Right lobe of liver (tissue), 4 donors: Measurements from ENCODE around the gene CST11.

Experiments
- POLR2A ChIP-seq: fragments of 450-650 bp; IDR thresholded peaks from one replicate; pipeline ENCODE4 v1.6.1; 2017; ENCODE audit warnings: antibody characterized with exemption, mild to moderate bottlenecking
- TF ChIP-seq, protein P1 (sequence below), 4 donors: fragments of 200-600 bp in 3 of 4; fragments of 450-650 bp in 1 of 4; IDR thresholded peaks; one replicate each; pipeline versions ENCODE4 v1.5.1 to v1.8.0; 2016 to 2022; ENCODE audit warnings: antibody characterized with exemption in 4 of 4, mild to moderate bottlenecking in 2 of 4
- donor health status: DM: no; HTN: no; CAD: no.
- donor health status: DM: no; HTN: no; CAD: no.
- donor health status: DM: no; HTN: yes; CAD: no.

DNA sequence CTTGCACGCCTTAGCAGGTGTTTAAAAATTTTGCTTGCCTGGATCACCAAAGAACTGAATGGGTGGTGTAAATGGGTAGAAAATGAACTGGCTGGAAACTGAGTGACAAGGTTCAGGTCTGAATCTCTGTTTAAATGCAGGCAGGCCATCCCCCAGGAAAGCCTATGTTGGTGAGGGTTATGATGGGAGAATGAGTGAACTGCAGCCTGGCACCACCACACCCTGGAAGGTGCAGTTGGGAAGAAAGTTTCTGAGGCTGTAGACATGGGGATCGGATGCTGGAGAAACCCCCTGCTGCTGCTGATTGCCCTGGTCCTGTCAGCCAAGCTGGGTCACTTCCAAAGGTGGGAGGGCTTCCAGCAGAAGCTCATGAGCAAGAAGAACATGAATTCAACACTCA lies 12.7 kb downstream of the CST11 start:
- TF ChIP-seq, protein P1, sequence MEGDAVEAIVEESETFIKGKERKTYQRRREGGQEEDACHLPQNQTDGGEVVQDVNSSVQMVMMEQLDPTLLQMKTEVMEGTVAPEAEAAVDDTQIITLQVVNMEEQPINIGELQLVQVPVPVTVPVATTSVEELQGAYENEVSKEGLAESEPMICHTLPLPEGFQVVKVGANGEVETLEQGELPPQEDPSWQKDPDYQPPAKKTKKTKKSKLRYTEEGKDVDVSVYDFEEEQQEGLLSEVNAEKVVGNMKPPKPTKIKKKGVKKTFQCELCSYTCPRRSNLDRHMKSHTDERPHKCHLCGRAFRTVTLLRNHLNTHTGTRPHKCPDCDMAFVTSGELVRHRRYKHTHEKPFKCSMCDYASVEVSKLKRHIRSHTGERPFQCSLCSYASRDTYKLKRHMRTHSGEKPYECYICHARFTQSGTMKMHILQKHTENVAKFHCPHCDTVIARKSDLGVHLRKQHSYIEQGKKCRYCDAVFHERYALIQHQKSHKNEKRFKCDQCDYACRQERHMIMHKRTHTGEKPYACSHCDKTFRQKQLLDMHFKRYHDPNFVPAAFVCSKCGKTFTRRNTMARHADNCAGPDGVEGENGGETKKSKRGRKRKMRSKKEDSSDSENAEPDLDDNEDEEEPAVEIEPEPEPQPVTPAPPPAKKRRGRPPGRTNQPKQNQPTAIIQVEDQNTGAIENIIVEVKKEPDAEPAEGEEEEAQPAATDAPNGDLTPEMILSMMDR (IDR thresholded peaks at IDR 0.05) = no peak
- no peak for TF ChIP-seq POLR2A
